ENCODE results near the gene ACADVL.

ACADVL gene

GRCh38 chr17:7224661-7225111 is 4.9 kb downstream of the ACADVL start:
- TF ChIP-seq ZFX (IDR thresholded peaks at IDR 0.05; ENCODE audit: borderline replicate concordance) (no peak), CTCF (IDR thresholded peaks at IDR 0.05) (no peak)
- peak overlapping the region; percentile 98 for H3K27ac ChIP-seq

DNA sequence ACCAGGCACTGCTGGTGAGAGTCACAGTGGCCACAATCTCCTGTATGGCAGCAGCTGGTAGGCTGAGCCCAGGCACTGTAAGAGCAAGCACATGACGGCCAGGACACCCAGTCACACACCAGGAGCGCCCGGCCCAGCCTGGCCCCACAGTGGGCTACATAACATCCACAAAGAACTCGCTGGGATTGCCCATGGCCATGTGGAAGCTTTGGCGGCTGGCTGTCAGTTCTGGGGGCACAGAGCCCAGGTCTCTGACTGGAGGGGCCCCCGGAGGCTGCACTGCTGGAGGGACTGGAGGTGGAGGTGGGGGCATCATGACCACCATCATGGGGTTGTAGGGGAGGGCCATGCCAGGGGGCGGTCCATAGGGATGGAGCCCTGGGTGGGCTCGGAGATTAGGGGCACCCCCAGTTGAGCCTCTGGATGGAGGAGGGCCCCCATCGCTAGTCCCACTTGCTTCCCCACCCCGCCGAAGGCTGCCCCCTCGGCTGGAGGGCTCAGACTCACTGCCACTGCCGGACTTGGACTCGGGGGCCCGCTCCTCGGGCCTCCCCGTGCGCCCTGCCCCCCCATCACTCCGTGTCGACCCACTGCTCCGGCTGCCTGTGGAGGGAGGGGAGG is 6.1 kb downstream of the ACADVL start:
- TF ChIP-seq CTCF (IDR thresholded peaks at IDR 0.05) (no peak), ZFX (IDR thresholded peaks at IDR 0.05; ENCODE audit: borderline replicate concordance) (no peak)
- peak overlapping the region; percentile 98 for H3K27ac ChIP-seq

DNA sequence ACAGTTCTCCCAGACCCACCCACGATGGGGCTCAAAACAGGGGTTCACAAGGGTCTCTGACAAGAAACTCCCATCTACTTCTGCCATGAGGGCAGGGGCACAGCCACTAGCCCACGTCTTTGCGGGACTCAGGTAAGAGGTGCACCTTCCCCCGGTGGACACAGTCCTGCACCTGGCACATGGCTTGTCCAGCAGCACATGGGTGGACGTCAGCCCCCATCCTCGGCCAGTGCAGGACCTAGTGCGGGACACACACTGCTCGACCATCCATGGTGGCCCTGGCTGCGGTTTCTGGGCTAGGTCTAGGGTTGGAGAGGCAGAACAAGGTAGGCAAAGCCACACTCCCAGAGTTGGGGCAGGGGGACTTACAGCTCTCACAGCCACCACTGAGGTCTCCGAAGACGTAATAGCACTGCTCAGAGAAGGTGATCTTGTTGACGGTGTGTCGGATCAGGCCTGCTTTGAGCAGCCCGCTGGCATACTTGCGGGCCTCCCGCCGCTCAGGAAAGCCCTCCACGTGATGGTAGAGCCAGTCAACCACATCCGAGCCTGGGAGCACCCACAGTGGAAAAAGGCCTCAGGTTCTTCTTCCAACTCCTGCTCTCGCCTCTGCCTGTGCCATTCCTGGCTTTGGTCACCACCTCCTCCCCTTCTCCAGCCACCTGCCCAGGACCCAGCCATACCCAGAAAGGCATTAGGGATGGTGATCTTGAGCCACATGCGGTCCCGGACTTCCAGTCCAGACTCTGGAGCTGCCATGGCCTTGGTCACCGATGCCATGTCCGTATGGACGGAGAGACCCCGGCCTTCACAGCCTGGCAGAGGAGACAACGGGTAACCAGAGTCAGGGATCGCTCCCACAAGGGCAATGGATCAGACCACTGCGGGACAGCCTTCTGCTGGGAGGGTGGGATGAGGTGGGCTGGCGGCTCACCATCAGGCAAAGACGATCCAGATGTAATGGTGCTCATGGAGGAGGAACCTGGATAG is 7.3 kb downstream of the ACADVL start:
- H3K27ac ChIP-seq, result peak overlapping the region; percentile 98; the same call in 1 of the 2 replicates
- TF ChIP-seq ZFX (IDR thresholded peaks at IDR 0.05; ENCODE audit: borderline replicate concordance), result no peak
- no peak for TF ChIP-seq CTCF (IDR thresholded peaks at IDR 0.05)

DNA sequence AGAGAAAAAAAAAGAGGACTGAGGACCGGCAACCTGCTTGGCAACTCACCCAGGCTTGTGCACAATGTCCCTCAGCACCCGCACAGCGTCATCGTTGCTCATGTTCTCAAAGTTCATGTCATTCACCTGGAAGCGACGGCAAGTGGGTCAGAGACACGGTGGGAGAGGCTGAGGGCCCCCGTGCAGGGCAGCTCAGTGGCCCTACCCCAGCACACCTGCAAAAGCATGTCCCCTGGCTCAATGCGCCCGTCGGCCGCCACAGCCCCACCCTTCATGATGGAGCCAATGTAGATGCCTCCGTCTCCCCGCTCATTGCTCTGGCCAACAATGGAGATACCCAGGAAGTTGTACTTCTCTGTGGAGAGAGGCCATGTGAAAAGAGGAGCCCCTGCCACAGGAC is 9.2 kb downstream of the ACADVL start:
- TF ChIP-seq CTCF (IDR thresholded peaks at IDR 0.05) (no peak), ZFX (IDR thresholded peaks at IDR 0.05; ENCODE audit: borderline replicate concordance) (no peak)
- H3K27ac ChIP-seq, result no peak overlapping the region; the same call in 1 of the 2 replicates

DNA sequence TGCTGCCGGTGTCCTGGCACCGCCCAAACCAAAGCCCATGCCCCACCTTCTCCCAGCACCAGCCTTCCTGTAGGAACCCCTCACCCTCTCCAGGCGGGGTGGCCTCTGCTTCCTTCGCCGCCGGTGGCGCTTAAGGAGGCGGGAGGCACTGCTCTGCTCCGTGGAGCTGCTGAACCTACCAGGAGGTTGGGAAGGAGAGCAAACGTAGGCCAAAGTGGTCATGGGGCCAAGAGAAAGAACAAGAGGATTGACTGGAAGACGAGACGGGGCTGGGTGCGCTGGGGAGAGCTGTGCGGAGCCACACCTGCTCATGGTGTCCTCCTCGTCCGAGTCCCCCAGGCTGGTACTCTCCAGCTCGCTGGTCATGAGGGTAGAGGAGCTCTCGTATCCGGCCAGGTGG is 9.8 kb downstream of the ACADVL start:
- no peak for TF ChIP-seq CTCF (IDR thresholded peaks at IDR 0.05)
- no peak for TF ChIP-seq ZFX (IDR thresholded peaks at IDR 0.05; ENCODE audit: borderline replicate concordance)
- no peak overlapping the region for H3K27ac ChIP-seq

GRCh38 chr17:7232114-7232513 is 12.4 kb downstream of the ACADVL start:
- no peak overlapping the region for H3K27ac ChIP-seq
- TF ChIP-seq ZFX (IDR thresholded peaks at IDR 0.05; ENCODE audit: borderline replicate concordance) (no peak), CTCF (IDR thresholded peaks at IDR 0.05) (no peak)

DNA sequence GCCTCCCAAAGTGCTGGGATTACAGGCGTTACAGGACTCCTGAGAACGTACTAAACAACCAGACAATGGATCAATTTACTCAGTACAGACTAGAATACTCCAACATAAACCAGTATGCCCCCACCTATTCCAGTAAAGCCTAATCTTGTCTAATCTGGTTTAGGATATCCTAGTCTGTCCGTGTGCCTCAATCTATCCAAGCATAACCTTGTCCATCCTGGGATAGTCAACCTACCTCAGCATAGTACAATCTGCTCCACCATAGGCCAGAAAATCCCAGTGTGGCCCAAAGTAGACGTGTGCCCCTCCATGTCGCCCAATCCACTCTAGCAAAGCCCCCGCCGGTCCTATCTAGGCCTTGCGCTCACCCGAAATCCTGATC is 14.0 kb downstream of the ACADVL start:
- TF ChIP-seq CTCF (IDR thresholded peaks at IDR 0.05) (no peak), ZFX (IDR thresholded peaks at IDR 0.05; ENCODE audit: borderline replicate concordance) (no peak)
- H3K27ac ChIP-seq, result peak overlapping the region; percentile 98
